H1 (cell line): ENCODE results near the gene HRH3. TPM values are rescaled to one million over a fixed set of nuclear protein-coding genes. Genes with fewer than 3 reads are reported as not detected.

Experiments
- CTCF ChIA-PET: fragments of 300-600 bp; sonication (Branson Sonifier 250); formaldehyde crosslinking; loops from one replicate; lab custom pipeline; 2021; ENCODE audit not compliant: partially characterized antibody; lab: Charles Lee
- POLR2A ChIA-PET: fragments of 300-600 bp; sonication (Branson Sonifier 250); formaldehyde crosslinking; loops from one replicate; lab custom pipeline; 2021; ENCODE audit warnings: inconsistent platforms; ENCODE audit not compliant: partially characterized antibody; lab: Charles Lee
- DNase-seq, 2 experiments: peaks; one replicate each; pipeline versions ENCODE4 v3.0.0 to v3.0.0-alpha.2; 2010 to 2022; ENCODE audit warnings: low spot score in 2 of 2, low read depth in 1 of 2, mixed read lengths in 1 of 2
- FAIRE-seq: peaks from 2 replicates; lab custom pipeline; 2011; peaks lifted over from hg19 to GRCh38; lab: Jason Lieb, UNC
- H2AFZ ChIP-seq: 2 replicates; pipeline ENCODE4 v1.8.1; 2012; ENCODE audit warnings: low read length, inconsistent platforms
- H2AK5ac ChIP-seq: 2 replicates; pipeline ENCODE4 v1.6.1; 2013; ENCODE audit warnings: low read depth, low read length
- H2BK120ac ChIP-seq: replicated peaks from 2 replicates; pipeline ENCODE3; 2013; ENCODE audit warnings: low read depth, low read length, inconsistent platforms
- H2BK12ac ChIP-seq: 2 replicates; pipeline ENCODE4 v1.6.1; 2013; ENCODE audit warnings: low read depth, low read length
- H2BK15ac ChIP-seq: 2 replicates; pipeline ENCODE4 v1.6.1; 2013; ENCODE audit warnings: low read length
- H2BK20ac ChIP-seq: 2 replicates; pipeline ENCODE4 v1.6.1; 2013; ENCODE audit warnings: low read length
- H2BK5ac ChIP-seq: 2 replicates; pipeline ENCODE4 v1.6.1; 2013; ENCODE audit warnings: low read depth, low read length
- H3K14ac ChIP-seq: 2 replicates; pipeline ENCODE4 v1.6.1; 2013; ENCODE audit warnings: inconsistent platforms; ENCODE audit not compliant: insufficient read length
- H3K18ac ChIP-seq: 2 replicates; pipeline ENCODE4 v1.6.1; 2013; ENCODE audit warnings: low read length; ENCODE audit errors: extremely low read depth
- H3K23ac ChIP-seq: 2 replicates; pipeline ENCODE4 v1.6.1; 2013; ENCODE audit warnings: inconsistent platforms; ENCODE audit not compliant: insufficient read length
- H3K23me2 ChIP-seq: 2 replicates; pipeline ENCODE4 v1.6.1; 2013; ENCODE audit warnings: low read depth, low read length
- H3K27ac ChIP-seq: 2 replicates; pipeline ENCODE4 v1.6.1; 2011; ENCODE audit warnings: low read depth, low read length, inconsistent platforms
- H3K27me3 ChIP-seq, 4 experiments: replicated peaks in 1 of 4; 1 replicate in 1 of 4; 2 replicates in 3 of 4; pipeline versions ENCODE4 v1.6.1 to v1.8.1; 2011 to 2013; ENCODE audit warnings: low read length in 3 of 4, mild to moderate bottlenecking in 3 of 4, inconsistent platforms in 2 of 4, mixed read lengths in 2 of 4, moderate library complexity in 1 of 4; ENCODE audit not compliant: control insufficient read depth in 3 of 4, insufficient read depth in 3 of 4; ENCODE audit errors: extremely low read depth in 1 of 4
- H3K36me3 ChIP-seq, 4 experiments: 2 replicates each; pipeline versions ENCODE4 v1.6.1 to v1.8.1; 2011 to 2013; ENCODE audit warnings: mild to moderate bottlenecking in 4 of 4, low read length in 3 of 4, moderate library complexity in 2 of 4, control low read depth in 1 of 4, inconsistent platforms in 1 of 4; ENCODE audit not compliant: insufficient read depth in 4 of 4, control insufficient read depth in 2 of 4
- H3K4ac ChIP-seq: replicated peaks from 2 replicates; pipeline ENCODE3; 2013; ENCODE audit warnings: low read length, low read depth, mixed read lengths, inconsistent platforms; ENCODE audit not compliant: insufficient read length
- H3K4me1 ChIP-seq, 4 experiments: replicated peaks in 1 of 4; 1 replicate in 1 of 4; 2 replicates in 3 of 4; pipeline versions ENCODE4 v1.6.1 to v1.8.1; 2011 to 2013; ENCODE audit warnings: low read length in 3 of 4, inconsistent platforms in 2 of 4, mixed read lengths in 1 of 4; ENCODE audit not compliant: insufficient read depth in 4 of 4, control insufficient read depth in 3 of 4
- H3K4me2 ChIP-seq, 2 experiments: 2 replicates each; pipeline versions ENCODE4 v1.6.1 to v1.8.1; 2011 to 2013; ENCODE audit warnings: low read depth in 2 of 2, low read length in 2 of 2, control low read depth in 1 of 2, inconsistent platforms in 1 of 2, mild to moderate bottlenecking in 1 of 2; ENCODE audit not compliant: insufficient read depth in 1 of 2
- H3K4me3 ChIP-seq, 4 experiments: fragments of 200-600, 300-600 bp in 1 of 4; sonication (generic), shearing (Covaris generic), sonication (Bioruptor Twin) in 1 of 4; 2 replicates each; pipeline versions ENCODE4 v1.5.1 to v1.8.1; 2011 to 2016; ENCODE audit warnings: low read length in 4 of 4, low read depth in 3 of 4, control low read depth in 2 of 4, inconsistent platforms in 2 of 4, mild to moderate bottlenecking in 2 of 4, mixed read lengths in 1 of 4, moderate library complexity in 1 of 4; ENCODE audit not compliant: insufficient read depth in 2 of 4; ENCODE audit errors: extremely low read depth in 1 of 4
- H3K56ac ChIP-seq: replicated peaks from 2 replicates; pipeline ENCODE3; 2013; ENCODE audit warnings: low read depth, mild to moderate bottlenecking, mixed read lengths, low read length, inconsistent platforms; ENCODE audit not compliant: insufficient read length
- H3K79me1 ChIP-seq: 2 replicates; pipeline ENCODE4 v1.6.1; 2013; ENCODE audit warnings: low read depth, low read length, control low read depth
- H3K79me2 ChIP-seq, 2 experiments: 2 replicates each; pipeline versions ENCODE4 v1.6.1 to v1.8.1; 2012 to 2013; ENCODE audit warnings: low read length in 2 of 2, mild to moderate bottlenecking in 2 of 2, inconsistent platforms in 1 of 2; ENCODE audit not compliant: insufficient read depth in 2 of 2, control insufficient read depth in 1 of 2
- H3K9ac ChIP-seq, 4 experiments: replicated peaks in 1 of 4; 1 replicate in 1 of 4; 2 replicates in 3 of 4; pipeline versions ENCODE4 v1.6.1 to v1.8.1; 2011 to 2013; ENCODE audit warnings: low read depth in 3 of 4, low read length in 3 of 4, control low read depth in 2 of 4, mild to moderate bottlenecking in 2 of 4, moderate library complexity in 2 of 4, inconsistent platforms in 1 of 4; ENCODE audit errors: extremely low read depth in 1 of 4
- H3K9me3 ChIP-seq, 2 experiments: 2 replicates each; pipeline versions ENCODE4 v1.6.1 to v1.8.1; 2012 to 2013; ENCODE audit warnings: mild to moderate bottlenecking in 2 of 2, moderate library complexity in 2 of 2, control low read depth in 1 of 2, inconsistent platforms in 1 of 2, low read depth in 1 of 2, low read length in 1 of 2, mixed read lengths in 1 of 2; ENCODE audit not compliant: insufficient read depth in 2 of 2
- H4K20me1 ChIP-seq, 2 experiments: replicated peaks in 1 of 2; 2 replicates each; pipeline versions ENCODE3 to v1.8.1; 2011 to 2013; ENCODE audit warnings: inconsistent platforms in 2 of 2, low read length in 2 of 2, mild to moderate bottlenecking in 1 of 2; ENCODE audit not compliant: insufficient read depth in 2 of 2, control insufficient read depth in 1 of 2
- H4K5ac ChIP-seq: 2 replicates; pipeline ENCODE4 v1.6.1; 2013; ENCODE audit warnings: low read length, low read depth, mixed read lengths, inconsistent platforms; ENCODE audit not compliant: insufficient read length
- H4K8ac ChIP-seq: 2 replicates; pipeline ENCODE4 v1.8.0; 2013; ENCODE audit warnings: mild to moderate bottlenecking, moderate library complexity, low read length, inconsistent platforms; ENCODE audit not compliant: insufficient read depth; ENCODE audit errors: extremely low read depth
- H4K91ac ChIP-seq: replicated peaks from 2 replicates; pipeline ENCODE3; 2013; ENCODE audit warnings: low read length, mixed read lengths, inconsistent platforms; ENCODE audit not compliant: insufficient read length
- E2F6 ChIP-seq: IDR thresholded peaks from 2 replicates; pipeline ENCODE4 v1.6.1; 2012; ENCODE audit warnings: inconsistent platforms
- KDM4A ChIP-seq: IDR thresholded peaks from one replicate; pipeline ENCODE4 v1.7.1; 2012; ENCODE audit warnings: low read depth, mild to moderate bottlenecking, moderate library complexity, low read length, inconsistent platforms; ENCODE audit not compliant: severe bottlenecking
- WGBS, 2 experiments: shearing (Covaris generic) in 1 of 2; methylation state at CpG; one replicate each; pipeline versions ENCODE4 v1.1.6 to v1.1.7; 2013 to 2015; ENCODE audit warnings: low lambda C conversion rate in 2 of 2, mixed read lengths in 2 of 2, inconsistent platforms in 1 of 2, low coverage in 1 of 2, missing lambda C conversion rate in 1 of 2; ENCODE audit not compliant: insufficient replicate concordance in 2 of 2, insufficient coverage in 1 of 2, insufficient read length in 1 of 2; ENCODE audit errors: extremely low coverage in 1 of 2, missing lambda C conversion rate in 1 of 2; 5-methylcytosine and 5-hydroxymethylcytosine counted together
- polyA plus RNA-seq, 7 experiments: library from polyadenylated mRNA; depleted of rRNA in 3 of 7; stranded (reverse) in 5 of 7; unstranded in 2 of 7; fragments of >200 nt in 5 of 7; fragments of 200-250 nt in 2 of 7; gene quantifications; 1 replicate in 5 of 7; 2 replicates in 1 of 7; 4 replicates in 1 of 7; pipeline versions ENCODE4 v1.2.1 to v1.2.3, GENCODE V29; 2011 to 2013; ENCODE audit warnings: missing spikeins in 2 of 7, mixed read lengths in 2 of 7
- total RNA-seq: library from RNA; stranded (reverse); fragmentation: NEBNext Ultra II Directional; extraction: Animal tissue kit (Norgen Biotek cat#: 25700); gene quantifications from 2 replicates; pipeline ENCODE4 v1.2.1, GENCODE V29; 2021

HRH3 gene
- total and polyA plus RNA-seq, 2 of the 8 experiments (the other 6 are each of a cell fraction or from before 2014, with no cell fraction given): 2.0 to 4.5 TPM

GRCh38 chr20:62255976-62256375 is 35.9 kb upstream of the HRH3 start:
- Histone ChIP-seq H4K20me1 (peaks cover 11 to 20% of the 10 kb centered on the region in 2 experiments), H3K4me1 (no peaks in the 10 kb centered on the region), H3K27ac (no peak overlapping the region), H4K8ac (no peak overlapping the region), H2BK15ac (no peak overlapping the region), H3K23ac (no peak overlapping the region), H3K14ac (no peak overlapping the region), H2BK5ac (no peak overlapping the region), H3K9ac (no peak overlapping the region), H2AFZ (no peak overlapping the region), H3K79me1 (peaks cover 15% of the 10 kb centered on the region), H3K27me3 (no peaks in the 10 kb centered on the region), H2BK120ac (no peak overlapping the region), H3K79me2 (peaks cover 0 to 33% of the 10 kb centered on the region in 2 experiments; a peak in 2 of 4 replicates), H2BK12ac (no peak overlapping the region), H3K4me3 (no peak overlapping the region), H4K5ac (no peak overlapping the region), H3K56ac (no peak overlapping the region), H2AK5ac (no peak overlapping the region), H3K36me3 (peaks cover 0 to 8% (median 0%) of the 10 kb centered on the region in 4 experiments; a peak in 5 of 8 replicates), H3K23me2 (no peaks in the 10 kb centered on the region), H2BK20ac (no peak overlapping the region), H3K4me2 (no peak overlapping the region), H3K9me3 (no peaks in the 10 kb centered on the region), H3K18ac (no peak overlapping the region), H3K4ac (no peak overlapping the region), H4K91ac (no peak overlapping the region)
- POLR2A ChIA-PET: no interaction called here
- no peak for DNase-seq
- WGBS, 2 experiments: 97% methylated on average over 10 of the region's 10 CpGs; no CpG with 5 or more reads in 1 of the 2 experiments
- CTCF ChIA-PET: interaction anchor here (1.2 to 1.3 kb wide), 2 partner anchors 11 to 120 kb away, joined by 3 read pairs; no protein-coding TSS in a partner anchor
- FAIRE-seq: no peak
- no peak for TF ChIP-seq E2F6
- TF ChIP-seq KDM4A: no peak
